OCI-LY7 (cell line): ENCODE data around the gene GPX3. TPM values are rescaled to one million over a fixed set of nuclear protein-coding genes. Genes with fewer than 3 reads are reported as not detected.

Experiments used
- BruUV-seq: library from RNA; stranded (reverse); fragments of 400-500 nt; replicated peaks from 2 replicates; lab custom pipeline; 2021; lab: Mats Ljungman, UMichigan
- CTCF ChIA-PET: fragments of 300-600 bp; sonication (Branson Sonifier 250); formaldehyde crosslinking; loops from one replicate; lab custom pipeline; 2022; ENCODE audit warnings: antibody characterized with exemption; ENCODE audit not compliant: unreplicated experiment; lab: Charles Lee
- POLR2A ChIA-PET: fragments of 300-600 bp; sonication (Branson Sonifier 250); formaldehyde crosslinking; loops from one replicate; lab custom pipeline; 2022; ENCODE audit warnings: antibody characterized with exemption; lab: Charles Lee
- DNase-seq: peaks from one replicate; pipeline ENCODE4 v3.0.0-alpha.2; 2015; ENCODE audit warnings: low spot score
- H2AFZ ChIP-seq: fragments of 200-600 bp; sonication (generic), shearing (Covaris generic); 2 replicates; pipeline ENCODE4 v1.6.1; 2014; ENCODE audit warnings: mild to moderate bottlenecking, antibody characterized with exemption, low read length, moderate library complexity
- H3K27ac ChIP-seq: fragments of 200-600 bp; sonication (generic); 2 replicates; pipeline ENCODE4 v1.5.1; 2014; ENCODE audit warnings: mixed run types, low read depth, mild to moderate bottlenecking, moderate library complexity, low read length, inconsistent platforms; ENCODE audit not compliant: poor library complexity, severe bottlenecking
- H3K36me3 ChIP-seq: fragments of 200-600 bp; sonication (generic); 2 replicates; pipeline ENCODE4 v1.6.1; 2014; ENCODE audit warnings: mild to moderate bottlenecking, antibody characterized with exemption, low read length, moderate library complexity, mixed read lengths; ENCODE audit not compliant: insufficient read depth
- H3K4me1 ChIP-seq: fragments of 200-600 bp; sonication (generic); 2 replicates; pipeline ENCODE4 v1.5.1; 2014; ENCODE audit warnings: mild to moderate bottlenecking, low read length; ENCODE audit not compliant: insufficient read depth, poor library complexity, severe bottlenecking
- H3K4me2 ChIP-seq: fragments of 200-600 bp; sonication (generic); 2 replicates; pipeline ENCODE4 v1.6.1; 2014; ENCODE audit warnings: mild to moderate bottlenecking, low read length
- H3K4me3 ChIP-seq: fragments of 200-600 bp; sonication (generic); 2 replicates; pipeline ENCODE4 v1.5.1; 2014; ENCODE audit warnings: mild to moderate bottlenecking, low read depth, low read length; ENCODE audit not compliant: poor library complexity, severe bottlenecking
- H3K79me2 ChIP-seq: fragments of 200-600 bp; sonication (generic); 2 replicates; pipeline ENCODE4 v1.6.1; 2016; ENCODE audit warnings: low read depth, mild to moderate bottlenecking, low read length, moderate library complexity, mixed read lengths; ENCODE audit not compliant: insufficient read depth
- H3K9me2 ChIP-seq: fragments of 200-600 bp; sonication (generic); 2 replicates; pipeline ENCODE4 v1.6.1; 2016; ENCODE audit warnings: mild to moderate bottlenecking, low read length, mixed read lengths; ENCODE audit not compliant: insufficient read depth
- H3K9me3 ChIP-seq: fragments of 200-600 bp; sonication (generic); 2 replicates; pipeline ENCODE4 v1.6.1; 2014; ENCODE audit warnings: mild to moderate bottlenecking, mixed run types, low read length, mixed read lengths
- H4K20me1 ChIP-seq: fragments of 200-600 bp; sonication (generic); 2 replicates; pipeline ENCODE4 v1.6.1; 2014; ENCODE audit warnings: mild to moderate bottlenecking, antibody characterized with exemption, low read length, moderate library complexity, mixed read lengths; ENCODE audit not compliant: insufficient read depth
- CTCF ChIP-seq: fragments of 200-600 bp; sonication (generic); conservative IDR thresholded peaks from 2 replicates; pipeline ENCODE4 v1.5.1; 2014; ENCODE audit warnings: mild to moderate bottlenecking, antibody characterized with exemption, low read length, moderate library complexity, mixed read lengths
- EZH2phosphoT487 ChIP-seq: fragments of 200-600 bp; sonication (generic); IDR thresholded peaks from 2 replicates; pipeline ENCODE4 v1.6.1; 2018; ENCODE audit warnings: low read depth, borderline replicate concordance, mild to moderate bottlenecking, mixed run types, antibody characterized with exemption, low read length, moderate library complexity, mixed read lengths
- intact Hi-C: fragments of 100-400 bp; cut with micrococcal nuclease; formaldehyde crosslinking; loops from one replicate; pipeline ENCODE4 v1.10.0; 2022; ENCODE audit not compliant: unreplicated experiment
- total RNA-seq, 2 experiments: library from RNA; depleted of rRNA in 1 of 2; stranded (reverse); fragments of >200 nt in 1 of 2; shearing (Covaris generic) in 1 of 2; gene quantifications; 2 replicates each; pipeline ENCODE4 v1.2.3, GENCODE V29; 2014 to 2022

The GPX3 gene
- total RNA-seq, 2 experiments from 2014 or later: not detected

- Histone ChIP-seq H3K9me2 (no peaks in the 10 kb centered on the region), H3K27ac (no peak overlapping the region), H3K4me3 (no peak overlapping the region), H3K79me2 (peaks cover 6% of the 10 kb centered on the region; the same call in 1 of the 2 replicates), H3K36me3 (peaks cover 60% of the 10 kb centered on the region), H3K4me1 (peaks cover 24% of the 10 kb centered on the region), H3K4me2 (no peak overlapping the region), H2AFZ (no peak overlapping the region), H3K9me3 (no peaks in the 10 kb centered on the region), H4K20me1 (peaks cover 5% of the 10 kb centered on the region; the same call in 1 of the 2 replicates)
- no peak for DNase-seq
- ChIA-PET POLR2A (interaction anchor here (0.6 to 0.7 kb wide), 3 partner anchors 77 to 305 kb away, joined by 3 read pairs; partner anchors contain the start of gene ANXA6), CTCF (no interaction called here)
- no TSS peak for BruUV-seq
- intact Hi-C loops: no loop called here
- TF ChIP-seq EZH2phosphoT487: no peak
- TF ChIP-seq CTCF: no peak
Observed at GRCh38 chr5:151064916-151065499, 44.6 kb downstream of the GPX3 start.

GRCh38 chr5:151065609-151066008, 45.2 kb downstream of the GPX3 start:
- Histone ChIP-seq H3K4me1 (peaks cover 18% of the 10 kb centered on the region), H2AFZ (no peak overlapping the region), H3K27ac (no peak overlapping the region), H4K20me1 (peaks cover 5% of the 10 kb centered on the region; the same call in 1 of the 2 replicates), H3K79me2 (peaks cover 6% of the 10 kb centered on the region; the same call in 1 of the 2 replicates), H3K9me3 (no peaks in the 10 kb centered on the region), H3K9me2 (no peaks in the 10 kb centered on the region), H3K4me3 (no peak overlapping the region), H3K36me3 (peaks cover 59% of the 10 kb centered on the region), H3K4me2 (no peak overlapping the region)
- intact Hi-C loops: no loop called here
- ChIA-PET POLR2A (interaction anchor here (0.6 kb wide), 1 partner anchor 77 kb away, joined by 3 read pairs; no protein-coding TSS in a partner anchor), CTCF (no interaction called here)
- TF ChIP-seq EZH2phosphoT487 (no peak), CTCF (no peak)
- DNase-seq: no peak
- BruUV-seq: no TSS peak

- Histone ChIP-seq H4K20me1 (peaks cover 5% of the 10 kb centered on the region; the same call in 1 of the 2 replicates), H3K4me2 (no peak overlapping the region), H3K4me1 (peaks cover 17% of the 10 kb centered on the region), H3K27ac (no peak overlapping the region), H2AFZ (no peak overlapping the region), H3K9me2 (no peaks in the 10 kb centered on the region), H3K79me2 (peaks cover 6% of the 10 kb centered on the region; the same call in 1 of the 2 replicates), H3K9me3 (no peaks in the 10 kb centered on the region), H3K4me3 (no peak overlapping the region), H3K36me3 (peaks cover 48% of the 10 kb centered on the region)
- TF ChIP-seq CTCF (no peak), EZH2phosphoT487 (no peak)
- intact Hi-C loops: no loop called here
- ChIA-PET POLR2A (no interaction called here), CTCF (no interaction called here)
- no peak for DNase-seq
- no TSS peak for BruUV-seq
Observed at GRCh38 chr5:151066920-151067319, 46.5 kb downstream of the GPX3 start.
